Measurements from ENCODE around the gene SFTPD.

DNA sequence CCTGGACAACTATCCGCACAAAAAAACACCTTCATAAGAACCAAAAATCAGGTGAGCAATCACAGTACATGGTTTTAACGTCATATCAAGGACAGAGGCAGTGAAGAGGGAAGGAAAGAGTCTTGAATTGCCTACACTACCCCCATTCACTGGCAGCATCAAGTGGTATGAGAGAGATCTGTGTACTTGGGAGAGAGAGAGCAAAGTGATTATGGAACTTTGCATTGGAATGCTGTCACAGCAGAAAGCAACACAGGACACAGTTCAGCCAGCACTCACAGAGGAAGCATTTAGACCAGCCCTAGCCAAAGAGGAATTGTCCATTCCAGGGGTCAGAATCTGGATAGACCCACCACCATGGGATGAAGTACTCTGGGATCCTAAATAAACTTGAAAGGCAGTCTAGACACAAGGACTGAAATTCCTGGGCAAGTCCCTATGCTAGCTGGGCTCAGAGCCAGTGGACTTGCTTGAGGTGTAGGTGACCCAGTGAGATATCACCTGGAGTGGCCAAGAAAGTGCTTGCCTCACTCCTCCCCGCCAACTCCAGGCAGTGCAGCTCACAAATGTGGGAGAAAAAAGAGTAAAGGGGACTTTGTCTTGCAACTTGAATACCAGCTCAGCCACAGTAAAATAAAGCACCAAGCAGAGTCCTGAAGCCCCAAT is 30.5 kb upstream of the SFTPD start:
- no peak for TF ChIP-seq EZH2phosphoT487 (conservative IDR thresholded peaks at IDR 0.05; ENCODE audit: low read length)
- TF ChIP-seq CTCF (IDR thresholded peaks at IDR 0.05; ENCODE audit: insufficient read depth, low read length, poor library complexity, severe bottlenecking): no peak
